ENCODE measurements around the gene SEPTIN1. TPM values are rescaled to one million over a fixed set of nuclear protein-coding genes. Genes with fewer than 3 reads are reported as not detected.

SEPTIN1 gene
- total and polyA plus RNA-seq, 2 donors (not counting 1 experiment from before 2014, with no cell fraction given): 0.17 TPM; not detected in 1

GRCh38 chr16:30395992-30396585 is 13.7 kb upstream of the SEPTIN1 start:
- H3K9ac ChIP-seq (ENCODE audit: insufficient read depth, low read length): peak overlapping the region; percentile 65
- H3K79me2 ChIP-seq (ENCODE audit: control insufficient read depth, insufficient read depth, low read length): no peaks in the 10 kb centered on the region
- DNase-seq (ENCODE audit: low read depth in 2 of 2): no peak
- no peaks in the 10 kb centered on the region for H4K20me1 ChIP-seq (ENCODE audit: control insufficient read depth, extremely low read depth, insufficient read depth, low read length)
- TF ChIP-seq CTCF (conservative IDR thresholded peaks at IDR 0.05 in 1 of 2, IDR thresholded peaks at IDR 0.05 in 1 of 2; ENCODE audit: low read depth in 1 of 2, low read length in 2 of 2) (no peak), EZH2 (IDR thresholded peaks at IDR 0.05; ENCODE audit: low read length, missing control alignments) (no peak)
- H3K4me1 ChIP-seq (ENCODE audit: control insufficient read depth, extremely low read depth, insufficient read depth, low read length): peaks cover 14% of the 10 kb centered on the region
- H3K36me3 ChIP-seq (ENCODE audit: control insufficient read depth, insufficient read depth, low read length): peaks cover 7% of the 10 kb centered on the region
- peak overlapping the region; percentile 72 to 87 (median 76) for H3K4me3 ChIP-seq (replicated peaks in 1 of 4; ENCODE audit: control extremely low read depth in 1 of 4, insufficient read depth in 1 of 4, low read depth in 3 of 4, low read length in 4 of 4)
- H3K9me3 ChIP-seq (ENCODE audit: control insufficient read depth, insufficient read depth, low read depth, low read length): no peaks in the 10 kb centered on the region
- H3K27me3 ChIP-seq (ENCODE audit: control insufficient read depth, insufficient read depth, low read length): no peaks in the 10 kb centered on the region
- H2AFZ ChIP-seq (ENCODE audit: low read length): peak overlapping the region; percentile 79
- peak overlapping the region; percentile 84 for H3K4me2 ChIP-seq (ENCODE audit: extremely low read depth, insufficient read depth, low read length)
- no peak overlapping the region for H3K27ac ChIP-seq (ENCODE audit: insufficient read depth, low read length)

DNA sequence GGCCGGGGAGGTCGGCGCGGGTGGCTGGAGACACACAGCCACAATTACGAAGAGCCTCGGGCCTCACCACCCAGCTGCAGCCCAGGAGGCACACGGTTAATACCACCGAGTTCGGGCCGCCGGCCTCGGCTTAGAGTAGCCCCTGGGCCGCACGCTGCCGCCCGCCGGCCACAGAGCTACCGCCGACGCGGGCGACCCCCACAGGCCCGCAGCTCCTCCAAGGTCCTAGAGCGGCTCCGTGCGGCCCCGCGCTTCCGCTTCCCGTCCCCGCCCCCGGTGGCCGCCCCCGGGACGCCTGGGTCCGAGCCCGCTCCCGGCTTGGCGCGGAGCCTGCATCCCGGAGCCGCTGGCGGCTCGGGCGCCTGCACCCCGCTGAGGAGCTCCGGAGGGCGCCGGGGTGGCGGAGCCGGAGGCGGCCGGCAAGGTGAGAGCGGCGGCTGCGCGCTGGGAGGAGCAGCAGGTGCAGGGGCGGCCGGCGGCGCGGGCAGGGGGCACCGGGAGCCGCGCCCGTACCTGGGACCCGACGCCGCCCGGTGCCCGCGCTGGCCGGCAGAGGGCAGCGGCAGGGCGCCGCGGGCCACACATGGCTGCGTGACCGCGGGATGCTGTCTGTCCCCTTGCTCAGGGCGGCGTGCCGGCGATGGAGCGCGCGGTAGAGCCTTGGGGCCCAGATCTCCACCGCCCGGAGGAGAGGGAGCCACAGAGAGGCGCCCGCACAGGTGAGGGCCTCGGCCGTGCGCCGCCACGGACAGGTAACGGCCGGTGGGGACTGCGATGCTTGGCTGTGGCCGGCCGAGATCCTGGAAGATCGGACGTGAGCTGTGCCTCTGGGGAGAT is 13.0 kb upstream of the SEPTIN1 start, which contains the start of gene ZNF48:
ZNF48 (plus strand) TSS at position 266 of the 837 bp plus-strand sequence; CDS start at position 641, 375 bp downstream.
- Histone ChIP-seq H4K20me1 (ENCODE audit: control insufficient read depth, extremely low read depth, insufficient read depth, low read length) (no peaks in the 10 kb centered on the region), H2AFZ (ENCODE audit: low read length) (peak within 1 kb of the TSS; percentile 79), H3K4me1 (ENCODE audit: control insufficient read depth, extremely low read depth, insufficient read depth, low read length) (peaks cover 14% of the 10 kb centered on the region), H3K4me3 (replicated peaks in 1 of 4; ENCODE audit: control extremely low read depth in 1 of 4, insufficient read depth in 1 of 4, low read depth in 3 of 4, low read length in 4 of 4) (peak within 1 kb of the TSS; percentile 72 to 87 (median 76)), H3K27me3 (ENCODE audit: control insufficient read depth, insufficient read depth, low read length) (no peaks in the 10 kb centered on the region), H3K36me3 (ENCODE audit: control insufficient read depth, insufficient read depth, low read length) (peaks cover 7% of the 10 kb centered on the region), H3K79me2 (ENCODE audit: control insufficient read depth, insufficient read depth, low read length) (no peaks in the 10 kb centered on the region), H3K9me3 (ENCODE audit: control insufficient read depth, insufficient read depth, low read depth, low read length) (no peaks in the 10 kb centered on the region), H3K4me2 (ENCODE audit: extremely low read depth, insufficient read depth, low read length) (peak within 1 kb of the TSS; percentile 96), H3K9ac (ENCODE audit: insufficient read depth, low read length) (peak within 1 kb of the TSS; percentile 65), H3K27ac (ENCODE audit: insufficient read depth, low read length) (peak within 1 kb of the TSS; percentile 48)
- peak; percentile 90 to 91 for DNase-seq (ENCODE audit: low read depth in 2 of 2)
- TF ChIP-seq CTCF (conservative IDR thresholded peaks at IDR 0.05 in 1 of 2, IDR thresholded peaks at IDR 0.05 in 1 of 2; ENCODE audit: low read depth in 1 of 2, low read length in 2 of 2) (peak in 1 of 2 donors; percentile 11), EZH2 (IDR thresholded peaks at IDR 0.05; ENCODE audit: low read length, missing control alignments) (no peak)

GRCh38 chr16:30394592-30395154 is 12.3 kb upstream of the SEPTIN1 start:
- TF ChIP-seq CTCF (conservative IDR thresholded peaks at IDR 0.05 in 1 of 2, IDR thresholded peaks at IDR 0.05 in 1 of 2; ENCODE audit: low read depth in 1 of 2, low read length in 2 of 2): no peak
- TF ChIP-seq EZH2 (IDR thresholded peaks at IDR 0.05; ENCODE audit: low read length, missing control alignments): no peak
- H4K20me1 ChIP-seq (ENCODE audit: control insufficient read depth, extremely low read depth, insufficient read depth, low read length): no peaks in the 10 kb centered on the region
- DNase-seq (ENCODE audit: low read depth in 2 of 2): peak in 1 of 2 donors; percentile 62

More at GRCh38 chr16:30394592-30395154, 12.3 kb upstream of the SEPTIN1 start:
- H3K79me2 ChIP-seq (ENCODE audit: control insufficient read depth, insufficient read depth, low read length): no peaks in the 10 kb centered on the region
- H3K36me3 ChIP-seq (ENCODE audit: control insufficient read depth, insufficient read depth, low read length): peaks cover 7% of the 10 kb centered on the region
- peak overlapping the region; percentile 96 for H3K4me2 ChIP-seq (ENCODE audit: extremely low read depth, insufficient read depth, low read length)
- H3K27me3 ChIP-seq (ENCODE audit: control insufficient read depth, insufficient read depth, low read length): no peaks in the 10 kb centered on the region
- peak overlapping the region; percentile 49 to 73 (median 63) for H3K4me3 ChIP-seq (replicated peaks in 1 of 4; ENCODE audit: control extremely low read depth in 1 of 4, insufficient read depth in 1 of 4, low read depth in 3 of 4, low read length in 4 of 4)
- H3K4me1 ChIP-seq (ENCODE audit: control insufficient read depth, extremely low read depth, insufficient read depth, low read length): peaks cover 8% of the 10 kb centered on the region
- H3K27ac ChIP-seq (ENCODE audit: insufficient read depth, low read length): peak overlapping the region; percentile 48
- peak overlapping the region; percentile 65 for H3K9ac ChIP-seq (ENCODE audit: insufficient read depth, low read length)
- no peaks in the 10 kb centered on the region for H3K9me3 ChIP-seq (ENCODE audit: control insufficient read depth, insufficient read depth, low read depth, low read length)
- H2AFZ ChIP-seq (ENCODE audit: low read length): peak overlapping the region; percentile 44

All from fibroblast of lung (primary cell).